NCI-H345 (cell line): ENCODE measurements around the gene LMOD3.

Experiments used
- DNase-seq: peaks from one replicate; lab custom pipeline; 2025; lab: John Stamatoyannopoulos, UW

Gene LMOD3

GRCh38 chr3:69058180-69058946, 64.0 kb downstream of the LMOD3 start:
- DNase-seq, result no peak
